Adrenal gland (tissue), 5 donors: ENCODE measurements around the gene CLIP2.

Source experiments
- CTCF ChIP-seq, 6 experiments: fragments of 450-650 bp in 4 of 6; fragments of 200-600 bp in 2 of 6; sonication (generic) in 1 of 6; IDR thresholded peaks; 1 replicate in 5 of 6; 2 replicates in 1 of 6; pipeline versions ENCODE4 v1.5.1 to v1.8.0; 2016 to 2021; ENCODE audit warnings: antibody characterized with exemption in 6 of 6, mild to moderate bottlenecking in 2 of 6, moderate library complexity in 1 of 6
- POLR2A ChIP-seq, 2 donors: fragments of 450-650 bp; IDR thresholded peaks; one replicate each; pipeline ENCODE4 v1.6.1; 2017; ENCODE audit warnings: antibody characterized with exemption in 2 of 2, mild to moderate bottlenecking in 2 of 2, moderate library complexity in 1 of 2
- donor health status: DM: no; HTN: no; CAD: no.

- TF ChIP-seq CTCF (IDR thresholded peaks at IDR 0.05), result no peak
- no peak for TF ChIP-seq POLR2A (IDR thresholded peaks at IDR 0.05)
These were observed 55.6 kb downstream of the CLIP2 start for GRCh38 chr7:74344786-74345185.
